GM18498 (cell line): ENCODE data around the gene FRA10AC1.

Experiments used
- ATAC-seq: cut with Tn5 transposase; IDR thresholded peaks from one replicate; pipeline ENCODE4 v1.9.1; 2021; ENCODE audit warnings: mild to moderate bottlenecking, moderate library complexity; ENCODE audit not compliant: unreplicated experiment

The FRA10AC1 gene

DNA sequence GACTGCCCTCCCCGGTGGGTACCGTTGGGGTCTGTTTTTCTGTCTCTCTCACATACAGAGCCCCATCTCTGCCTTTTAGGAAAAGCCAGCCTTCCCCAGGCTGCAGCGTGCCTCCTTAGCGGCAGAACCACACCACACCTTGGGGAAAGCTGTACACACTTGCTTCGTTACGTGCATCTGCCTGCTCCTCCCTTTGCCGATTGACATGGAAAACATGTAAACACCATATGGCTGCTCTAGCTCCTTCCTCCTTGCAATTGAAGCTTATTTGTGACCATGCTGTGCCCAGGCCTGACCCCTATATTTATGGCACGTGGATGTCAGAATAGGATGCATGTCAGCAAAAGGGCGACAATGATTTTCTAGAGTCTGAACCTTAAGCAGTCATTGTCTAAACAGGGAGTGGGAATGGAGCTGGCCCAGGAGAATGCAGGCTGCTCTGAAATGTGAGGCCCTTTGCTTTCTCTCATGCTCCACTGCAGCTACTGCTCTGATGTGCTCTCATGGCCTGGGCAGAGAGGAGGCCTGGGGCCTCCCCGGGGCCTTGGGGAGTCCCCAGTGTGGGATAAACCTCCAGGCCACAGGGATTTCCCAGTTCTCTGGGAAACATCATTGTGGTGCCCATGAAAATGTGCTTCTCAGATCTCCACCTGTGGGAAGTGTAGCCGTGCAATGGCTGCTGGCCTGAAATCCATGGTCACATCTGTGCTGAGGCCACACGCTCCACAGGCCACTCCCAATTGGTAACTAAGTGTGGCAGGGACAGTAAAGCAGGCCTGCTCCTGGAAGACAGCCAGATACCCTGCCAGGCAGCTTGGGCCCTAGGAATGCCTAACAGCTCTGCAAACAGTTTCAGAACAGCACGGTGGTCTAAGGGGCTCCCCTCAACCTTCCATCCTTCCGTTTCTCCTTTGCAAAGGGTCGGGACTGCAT is 71.5 kb downstream of the FRA10AC1 start:
- ATAC-seq, result no peak

DNA sequence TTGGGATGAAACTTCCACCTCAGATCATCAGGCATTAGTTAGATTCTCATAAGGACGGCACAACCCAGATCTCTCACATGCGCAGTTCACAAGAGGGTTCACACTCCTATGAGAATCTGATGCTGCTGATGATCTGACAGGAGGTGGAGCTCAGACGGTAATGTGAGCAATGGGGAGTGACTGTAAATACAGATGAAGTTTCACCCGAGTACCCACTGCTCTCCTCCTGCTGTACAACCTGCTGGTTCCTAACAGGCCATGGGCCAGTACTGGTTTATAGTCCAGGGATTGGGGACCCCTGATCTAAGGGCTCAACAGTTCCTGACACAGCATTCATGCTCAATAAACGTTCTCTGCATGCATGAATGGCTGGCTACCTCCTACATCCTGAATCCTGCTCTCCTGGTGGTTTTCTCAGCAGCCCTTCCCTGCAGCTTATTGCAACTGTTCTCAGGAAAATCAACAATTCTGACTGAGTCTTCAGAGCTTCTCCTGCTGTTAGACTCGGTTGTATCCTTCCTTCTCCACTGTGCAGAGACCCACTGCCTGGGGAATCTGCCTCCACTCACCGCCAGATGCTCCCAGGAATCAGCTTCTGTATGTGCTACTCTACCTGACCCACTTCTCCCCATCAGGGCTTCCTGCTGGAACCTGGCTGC is 72.6 kb downstream of the FRA10AC1 start:
- ATAC-seq, result no peak

DNA sequence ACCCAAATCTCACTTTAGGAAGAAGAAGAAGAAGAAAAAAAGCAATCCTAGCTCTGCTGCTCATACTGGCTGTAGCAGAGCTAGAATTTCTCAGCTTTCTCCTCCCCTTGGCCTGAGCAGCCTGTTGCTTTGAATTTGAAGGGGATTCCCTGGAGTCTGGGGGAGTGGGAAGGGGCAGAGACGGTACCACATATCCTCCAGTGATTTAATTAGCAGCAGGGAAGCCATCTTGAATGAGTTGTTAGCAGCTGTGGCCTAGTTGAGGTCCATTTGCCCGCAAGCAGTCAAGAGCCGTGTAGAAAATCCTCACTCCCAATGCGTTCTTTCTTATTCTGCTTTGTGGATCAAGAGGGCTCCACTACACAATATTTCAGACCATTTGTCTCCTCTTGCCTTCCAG is 73.5 kb downstream of the FRA10AC1 start:
- no peak for ATAC-seq

- peak; percentile 57 for ATAC-seq
These were observed 79.5 kb downstream of the FRA10AC1 start for GRCh38 chr10:93622942-93623341.

- no peak for ATAC-seq
These were observed 81.5 kb downstream of the FRA10AC1 start for GRCh38 chr10:93620925-93621324.
